DOHH2 (cell line): ENCODE data around the gene SPATA6L.

ENCODE experiments used
- CTCF ChIP-seq: fragments of 200-600 bp; sonication (generic); IDR thresholded peaks from one replicate; pipeline ENCODE4 v1.5.1; 2014; ENCODE audit warnings: antibody characterized with exemption, mild to moderate bottlenecking, low read depth, low read length; ENCODE audit not compliant: poor library complexity, severe bottlenecking
- EZH2phosphoT487 ChIP-seq: fragments of 200-600 bp; sonication (generic); IDR thresholded peaks from 2 replicates; pipeline ENCODE4 v1.6.1; 2017; ENCODE audit warnings: borderline replicate concordance, mild to moderate bottlenecking, antibody characterized with exemption, low read length, moderate library complexity, mixed read lengths

- TF ChIP-seq CTCF (no peak), EZH2phosphoT487 (no peak)
Measured at GRCh38 chr9:4689021-4689420, 22.7 kb upstream of the SPATA6L start.
